Right lobe of liver (tissue), 6 donors: ENCODE data around the gene MTNR1A. TPM values are rescaled to one million over a fixed set of nuclear protein-coding genes. Genes with fewer than 3 reads are reported as not detected.

Experiments
- ATAC-seq, 4 donors: fragments of 200-7000 bp; cut with Tn5 transposase; one replicate each; pipeline ENCODE4 v1.9.1; 2020; ENCODE audit warnings: mild to moderate bottlenecking in 4 of 4, moderate library complexity in 4 of 4
- DNase-seq, 3 donors: peaks; one replicate each; pipeline ENCODE4 v3.0.0-alpha.2; 2020
- H3K27ac ChIP-seq, 3 donors: fragments of 200-600 bp; one replicate each; pipeline ENCODE4 v1.8.0; 2022
- H3K27me3 ChIP-seq, 2 donors: fragments of 200-600 bp; one replicate each; pipeline ENCODE4 v1.8.0; 2022
- H3K36me3 ChIP-seq, 4 donors: fragments of 200-600 bp; sonication (generic) in 1 of 4; one replicate each; pipeline versions ENCODE4 v1.5.1 to v1.8.0; 2017 to 2022; ENCODE audit warnings: control low read depth in 1 of 4
- H3K4me1 ChIP-seq, 4 donors: fragments of 200-600 bp; sonication (generic) in 1 of 4; one replicate each; pipeline versions ENCODE4 v1.5.1 to v1.8.0; 2017 to 2022; ENCODE audit warnings: control low read depth in 1 of 4
- H3K4me3 ChIP-seq, 3 donors: fragments of 200-600 bp; one replicate each; pipeline ENCODE4 v1.8.0; 2022
- H3K9me3 ChIP-seq, 4 donors: fragments of 200-600 bp; sonication (generic) in 1 of 4; one replicate each; pipeline versions ENCODE4 v1.5.1 to v1.8.0; 2017 to 2022; ENCODE audit warnings: control low read depth in 1 of 4
- POLR2A ChIP-seq: fragments of 450-650 bp; IDR thresholded peaks from one replicate; pipeline ENCODE4 v1.6.1; 2017; ENCODE audit warnings: antibody characterized with exemption, mild to moderate bottlenecking
- WGBS: methylation state at CpG from one replicate; pipeline ENCODE4 v1.1.6; 2018; ENCODE audit warnings: low coverage, low lambda C conversion rate; ENCODE audit not compliant: insufficient coverage; ENCODE audit errors: missing lambda C conversion rate; 5-methylcytosine and 5-hydroxymethylcytosine counted together
- intact Hi-C, 2 donors: fragments of 100-400 bp; cut with DNase I; formaldehyde crosslinking; loops; one replicate each; pipeline versions ENCODE4 v1.11.2 to v1.14.1; 2022
- total RNA-seq, 6 experiments: library from RNA; depleted of rRNA in 2 of 6; stranded (reverse); fragments of >200 nt in 2 of 6; fragmentation: NEBNext Ultra II Directional in 3 of 6; extraction: Animal tissue kit (Norgen Biotek cat#: 25700) in 3 of 6; gene quantifications; one replicate each; pipeline versions ENCODE4 v1.1.0 to v1.2.4, GENCODE V29; 2016 to 2023
- TF ChIP-seq, protein P1 (sequence below), 4 donors: fragments of 200-600 bp in 3 of 4; fragments of 450-650 bp in 1 of 4; IDR thresholded peaks; one replicate each; pipeline versions ENCODE4 v1.5.1 to v1.8.0; 2016 to 2022; ENCODE audit warnings: antibody characterized with exemption in 4 of 4, mild to moderate bottlenecking in 2 of 4
- donor health status: DM: no; HTN: yes; CAD: no.
- donor health status: DM: no; HTN: no; CAD: no.
- donor health status: DM: no; HTN: no; CAD: no.
- donor health status: DM: no; HTN: yes; CAD: no.
- donor health status: DM: no; HTN: yes; CAD: no.

Gene MTNR1A
- total RNA-seq, 6 experiments from 2014 or later: 0.18 TPM; not detected in 5

DNA sequence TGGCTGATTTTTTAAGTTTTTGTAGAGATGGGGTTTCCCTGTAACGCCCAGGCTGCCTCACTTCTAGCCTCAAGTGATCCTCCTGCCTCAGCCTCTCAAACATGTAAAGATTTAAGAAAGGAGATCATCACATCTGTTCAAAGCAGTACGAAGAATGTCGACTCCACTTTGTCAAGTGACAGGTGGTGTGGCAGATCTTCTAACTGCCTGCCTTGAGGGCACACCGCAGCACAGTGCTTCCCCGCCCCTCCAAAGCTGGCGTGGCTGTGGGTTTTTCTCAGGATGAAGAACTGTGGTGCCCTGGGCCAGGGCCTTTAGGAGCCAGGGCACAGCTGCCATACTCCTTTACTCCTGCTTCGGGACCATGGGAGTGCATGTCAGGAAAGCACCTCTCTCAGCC lies 43.3 kb upstream of the MTNR1A start:
- H3K27ac ChIP-seq: no peak overlapping the region
- ATAC-seq (no peak), DNase-seq (no peak)
- no peaks in the 10 kb centered on the region for H3K4me1 ChIP-seq
- H3K4me3 ChIP-seq: no peak overlapping the region
- WGBS: 91% methylated on average over 4 of the region's 7 CpGs
- TF ChIP-seq, protein P1, sequence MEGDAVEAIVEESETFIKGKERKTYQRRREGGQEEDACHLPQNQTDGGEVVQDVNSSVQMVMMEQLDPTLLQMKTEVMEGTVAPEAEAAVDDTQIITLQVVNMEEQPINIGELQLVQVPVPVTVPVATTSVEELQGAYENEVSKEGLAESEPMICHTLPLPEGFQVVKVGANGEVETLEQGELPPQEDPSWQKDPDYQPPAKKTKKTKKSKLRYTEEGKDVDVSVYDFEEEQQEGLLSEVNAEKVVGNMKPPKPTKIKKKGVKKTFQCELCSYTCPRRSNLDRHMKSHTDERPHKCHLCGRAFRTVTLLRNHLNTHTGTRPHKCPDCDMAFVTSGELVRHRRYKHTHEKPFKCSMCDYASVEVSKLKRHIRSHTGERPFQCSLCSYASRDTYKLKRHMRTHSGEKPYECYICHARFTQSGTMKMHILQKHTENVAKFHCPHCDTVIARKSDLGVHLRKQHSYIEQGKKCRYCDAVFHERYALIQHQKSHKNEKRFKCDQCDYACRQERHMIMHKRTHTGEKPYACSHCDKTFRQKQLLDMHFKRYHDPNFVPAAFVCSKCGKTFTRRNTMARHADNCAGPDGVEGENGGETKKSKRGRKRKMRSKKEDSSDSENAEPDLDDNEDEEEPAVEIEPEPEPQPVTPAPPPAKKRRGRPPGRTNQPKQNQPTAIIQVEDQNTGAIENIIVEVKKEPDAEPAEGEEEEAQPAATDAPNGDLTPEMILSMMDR (IDR thresholded peaks at IDR 0.05): no peak
- no peak for TF ChIP-seq POLR2A
- H3K36me3 ChIP-seq: peaks cover 0 to 66% (median 10%) of the 10 kb centered on the region in 4 donors
- intact Hi-C loops: no loop called here
- H3K9me3 ChIP-seq: no peaks in the 10 kb centered on the region
- H3K27me3 ChIP-seq: no peaks in the 10 kb centered on the region

GRCh38 chr4:186596850-186597390 lies 41.6 kb upstream of the MTNR1A start:
- H3K27me3 ChIP-seq: no peaks in the 10 kb centered on the region
- H3K4me3 ChIP-seq: no peak overlapping the region
- no peaks in the 10 kb centered on the region for H3K4me1 ChIP-seq
- ATAC-seq: no peak
- no peak overlapping the region for H3K27ac ChIP-seq
- TF ChIP-seq, protein P1 (IDR thresholded peaks at IDR 0.05): no peak
- TF ChIP-seq POLR2A: no peak
- DNase-seq: no peak
- H3K36me3 ChIP-seq: peaks cover 0 to 57% (median 5%) of the 10 kb centered on the region in 4 donors
- 96% methylated on average over 23 of the region's 23 CpGs for WGBS
- intact Hi-C loops: no loop called here
- H3K9me3 ChIP-seq: no peaks in the 10 kb centered on the region

DNA sequence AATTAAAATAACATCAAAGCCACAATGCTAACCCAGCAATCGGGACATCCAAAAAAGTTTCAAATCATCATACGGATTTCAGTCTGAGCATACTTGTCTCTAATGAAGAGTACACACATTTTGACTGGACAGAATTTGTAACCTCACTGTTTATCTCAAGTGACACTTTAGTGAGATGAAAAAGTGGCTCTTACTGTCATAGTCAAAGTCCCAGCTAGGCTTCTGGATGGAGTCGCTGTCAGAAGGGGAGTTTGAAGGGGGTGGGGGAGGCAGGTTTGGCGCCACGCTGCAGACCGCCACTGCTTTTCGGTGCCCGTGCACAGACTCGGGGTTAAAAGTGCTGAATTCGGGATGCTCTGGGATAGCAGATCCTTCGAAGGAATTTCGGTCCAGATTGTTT lies 41.0 kb upstream of the MTNR1A start:
- Histone ChIP-seq H3K27ac (no peak overlapping the region), H3K27me3 (no peaks in the 10 kb centered on the region), H3K4me3 (no peak overlapping the region), H3K36me3 (peaks cover 0 to 56% (median 5%) of the 10 kb centered on the region in 4 donors), H3K9me3 (no peaks in the 10 kb centered on the region), H3K4me1 (no peaks in the 10 kb centered on the region)
- 88% methylated on average over 11 of the region's 12 CpGs for WGBS
- TF ChIP-seq, protein P1 (IDR thresholded peaks at IDR 0.05): no peak
- no peak for TF ChIP-seq POLR2A
- intact Hi-C loops: no loop called here
- no peak for DNase-seq
- ATAC-seq: no peak

- Histone ChIP-seq H3K4me1 (no peaks in the 10 kb centered on the region), H3K36me3 (peaks cover 0 to 33% (median 2%) of the 10 kb centered on the region in 4 donors), H3K27me3 (no peaks in the 10 kb centered on the region), H3K9me3 (no peaks in the 10 kb centered on the region), H3K27ac (no peak overlapping the region), H3K4me3 (no peak overlapping the region)
- no peak for TF ChIP-seq POLR2A
- TF ChIP-seq, protein P1 (IDR thresholded peaks at IDR 0.05): no peak
- intact Hi-C loops: no loop called here
- ATAC-seq (no peak), DNase-seq (no peak)
- WGBS: 89% methylated on average over 7 of the region's 7 CpGs
Measured at GRCh38 chr4:186593587-186593973, 38.2 kb upstream of the MTNR1A start.
